Activated CD4-positive, alpha-beta T cell treated with anti-CD3 and anti-CD28 coated beads for 4 hours (primary cell): ENCODE results near the gene DNAJC5G.
"Not testable (repeated sequence)": the region's sequence is repeated elsewhere in the genome, so short reads cannot be mapped to it uniquely, and the experiment has no call there.

Experiments
- DNase-seq, 2 donors: peaks; one replicate each; pipeline ENCODE4 v3.0.0-alpha.2; 2020

Gene DNAJC5G

GRCh38 chr2:27312152-27312551 is 36.9 kb downstream of the DNAJC5G start:
- no peak for DNase-seq

GRCh38 chr2:27313882-27314645 is 38.8 kb downstream of the DNAJC5G start:
- DNase-seq, result no peak

- no peak for DNase-seq
Observed at GRCh38 chr2:27314709-27315108, 39.5 kb downstream of the DNAJC5G start.

GRCh38 chr2:27315122-27315521 is 39.9 kb downstream of the DNAJC5G start:
- no peak for DNase-seq

GRCh38 chr2:27316655-27317412 is 41.6 kb downstream of the DNAJC5G start:
- no peak for DNase-seq

GRCh38 chr2:27319839-27320238 is 44.6 kb downstream of the DNAJC5G start:
- DNase-seq, result not testable (repeated sequence)

GRCh38 chr2:27320958-27321543 is 45.8 kb downstream of the DNAJC5G start:
- no peak for DNase-seq

- no peak for DNase-seq
Observed at GRCh38 chr2:27322301-27322765, 47.1 kb downstream of the DNAJC5G start.

GRCh38 chr2:27322766-27323595 is 47.7 kb downstream of the DNAJC5G start, which contains the start of gene MPV17:
TSS of gene MPV17 (minus strand) at chr2:27323097. CDS start at chr2:27322517, 580 bp downstream.
- DNase-seq, result peak; percentile 85 to 86

- DNase-seq, result no peak
Observed at GRCh38 chr2:27323596-27324285, 48.5 kb downstream of the DNAJC5G start.

GRCh38 chr2:27324720-27325119 is 49.5 kb downstream of the DNAJC5G start:
- no peak for DNase-seq
